ENCODE measurements around the gene SF3A2.

DNA sequence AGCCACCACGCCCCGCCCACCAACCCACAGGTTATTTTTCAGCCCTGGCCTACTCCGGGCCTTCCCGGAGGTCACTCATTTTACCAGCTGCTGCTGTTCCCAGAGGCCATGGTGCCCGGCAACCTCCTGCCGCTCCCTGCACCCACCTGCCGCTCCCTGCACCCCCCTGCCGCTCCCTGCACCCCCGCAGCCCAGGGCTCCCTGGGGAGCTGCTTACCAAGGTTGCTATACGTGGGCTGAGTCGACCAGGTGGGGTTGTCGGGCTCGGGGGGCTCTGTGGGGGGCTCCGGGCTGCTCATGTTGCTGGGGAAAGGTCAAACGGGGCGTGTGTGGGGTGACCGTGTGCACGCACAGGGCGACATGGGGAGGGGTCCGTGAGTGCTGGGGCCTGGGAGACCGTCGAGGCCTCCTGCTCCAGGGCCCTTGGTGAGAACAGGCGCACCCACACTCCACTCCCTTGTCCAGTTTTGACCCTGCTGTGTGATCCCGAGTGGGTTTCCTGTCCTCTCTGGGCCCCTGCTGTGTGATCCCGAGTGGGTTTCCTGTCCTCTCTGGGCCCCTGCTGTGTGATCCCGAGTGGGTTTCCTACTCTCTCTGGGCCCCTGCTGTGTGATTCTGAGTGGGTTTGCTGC is 44.1 kb downstream of the SF3A2 start:
- TF ChIP-seq, protein P1, sequence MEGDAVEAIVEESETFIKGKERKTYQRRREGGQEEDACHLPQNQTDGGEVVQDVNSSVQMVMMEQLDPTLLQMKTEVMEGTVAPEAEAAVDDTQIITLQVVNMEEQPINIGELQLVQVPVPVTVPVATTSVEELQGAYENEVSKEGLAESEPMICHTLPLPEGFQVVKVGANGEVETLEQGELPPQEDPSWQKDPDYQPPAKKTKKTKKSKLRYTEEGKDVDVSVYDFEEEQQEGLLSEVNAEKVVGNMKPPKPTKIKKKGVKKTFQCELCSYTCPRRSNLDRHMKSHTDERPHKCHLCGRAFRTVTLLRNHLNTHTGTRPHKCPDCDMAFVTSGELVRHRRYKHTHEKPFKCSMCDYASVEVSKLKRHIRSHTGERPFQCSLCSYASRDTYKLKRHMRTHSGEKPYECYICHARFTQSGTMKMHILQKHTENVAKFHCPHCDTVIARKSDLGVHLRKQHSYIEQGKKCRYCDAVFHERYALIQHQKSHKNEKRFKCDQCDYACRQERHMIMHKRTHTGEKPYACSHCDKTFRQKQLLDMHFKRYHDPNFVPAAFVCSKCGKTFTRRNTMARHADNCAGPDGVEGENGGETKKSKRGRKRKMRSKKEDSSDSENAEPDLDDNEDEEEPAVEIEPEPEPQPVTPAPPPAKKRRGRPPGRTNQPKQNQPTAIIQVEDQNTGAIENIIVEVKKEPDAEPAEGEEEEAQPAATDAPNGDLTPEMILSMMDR (IDR thresholded peaks at IDR 0.05; ENCODE audit: poor library complexity) = no peak
- no peak for TF ChIP-seq EZH2 (IDR thresholded peaks at IDR 0.05; ENCODE audit: borderline replicate concordance)

Measured in hepatocyte (in vitro differentiated cells).